Measurements from ENCODE around the gene OR2Y1.
"Not testable (repeated sequence)": the region's sequence is repeated elsewhere in the genome, so short reads cannot be mapped to it uniquely, and the experiment has no call there.

The OR2Y1 gene

DNA sequence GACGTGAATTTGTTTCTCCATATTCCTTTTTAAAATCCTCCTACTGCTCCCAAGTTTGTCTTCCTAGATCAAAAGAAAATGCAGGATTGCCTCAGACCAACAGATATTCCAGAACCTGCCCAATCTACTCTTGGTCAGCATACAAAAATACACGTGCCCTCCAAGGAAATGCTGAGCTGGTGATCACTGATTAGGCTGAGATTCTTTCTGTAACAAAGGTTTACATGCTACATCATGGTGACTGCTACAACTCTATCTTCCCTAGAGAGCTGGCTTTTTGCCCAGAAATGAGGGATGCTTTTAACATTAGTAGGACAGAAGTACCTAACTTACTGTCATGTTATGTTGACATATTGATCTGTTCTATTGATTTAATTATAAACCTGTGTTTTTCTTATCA is 35.5 kb downstream of the OR2Y1 start:
- H3K4me3 ChIP-seq (ENCODE audit: low read length), result no peak overlapping the region
- TF ChIP-seq, protein P1, sequence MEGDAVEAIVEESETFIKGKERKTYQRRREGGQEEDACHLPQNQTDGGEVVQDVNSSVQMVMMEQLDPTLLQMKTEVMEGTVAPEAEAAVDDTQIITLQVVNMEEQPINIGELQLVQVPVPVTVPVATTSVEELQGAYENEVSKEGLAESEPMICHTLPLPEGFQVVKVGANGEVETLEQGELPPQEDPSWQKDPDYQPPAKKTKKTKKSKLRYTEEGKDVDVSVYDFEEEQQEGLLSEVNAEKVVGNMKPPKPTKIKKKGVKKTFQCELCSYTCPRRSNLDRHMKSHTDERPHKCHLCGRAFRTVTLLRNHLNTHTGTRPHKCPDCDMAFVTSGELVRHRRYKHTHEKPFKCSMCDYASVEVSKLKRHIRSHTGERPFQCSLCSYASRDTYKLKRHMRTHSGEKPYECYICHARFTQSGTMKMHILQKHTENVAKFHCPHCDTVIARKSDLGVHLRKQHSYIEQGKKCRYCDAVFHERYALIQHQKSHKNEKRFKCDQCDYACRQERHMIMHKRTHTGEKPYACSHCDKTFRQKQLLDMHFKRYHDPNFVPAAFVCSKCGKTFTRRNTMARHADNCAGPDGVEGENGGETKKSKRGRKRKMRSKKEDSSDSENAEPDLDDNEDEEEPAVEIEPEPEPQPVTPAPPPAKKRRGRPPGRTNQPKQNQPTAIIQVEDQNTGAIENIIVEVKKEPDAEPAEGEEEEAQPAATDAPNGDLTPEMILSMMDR (conservative IDR thresholded peaks at IDR 0.05; ENCODE audit: low read length), result no peak
- DNase-seq (ENCODE audit: low read depth), result no peak

DNA sequence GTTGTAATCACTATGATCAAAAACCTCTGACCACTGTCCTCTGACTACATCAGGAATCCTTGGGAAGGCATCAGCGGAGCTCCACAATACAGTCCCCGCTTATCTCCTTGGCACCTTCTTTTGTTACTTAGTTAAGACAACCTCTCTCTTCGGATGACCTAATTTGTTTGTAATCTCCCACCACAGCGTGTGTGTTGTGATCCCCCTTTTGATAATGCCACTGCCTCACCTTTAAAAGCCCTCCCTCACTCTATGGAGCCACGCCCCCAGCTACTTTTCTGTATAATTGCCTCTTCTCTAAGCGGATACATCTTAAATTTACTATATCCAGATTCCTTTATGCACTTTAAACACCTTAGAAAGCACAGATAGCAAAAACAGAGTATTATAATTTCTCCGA is 35.9 kb downstream of the OR2Y1 start:
- DNase-seq (ENCODE audit: low read depth), result no peak
- TF ChIP-seq, protein P1 (conservative IDR thresholded peaks at IDR 0.05; ENCODE audit: low read length), result no peak
- H3K4me3 ChIP-seq (ENCODE audit: low read length), result no peak overlapping the region

DNA sequence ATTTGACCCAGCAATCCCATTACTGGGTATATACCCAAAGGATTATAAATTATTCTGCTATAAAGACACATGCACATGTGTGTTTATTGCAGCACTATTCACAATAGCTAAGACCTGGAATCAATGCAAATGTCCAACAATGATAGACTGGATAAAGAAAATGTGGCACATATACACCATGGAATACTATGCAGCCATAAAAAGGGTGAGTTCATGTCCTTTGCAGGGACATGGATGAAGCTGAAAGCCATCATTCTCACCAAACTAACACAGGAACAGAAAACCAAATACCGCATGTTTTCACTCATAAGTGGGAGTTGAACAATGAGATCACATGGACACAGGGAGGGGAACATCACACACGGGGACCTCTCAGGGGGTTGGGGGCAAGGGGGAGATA is 36.5 kb downstream of the OR2Y1 start:
- DNase-seq (ENCODE audit: low read depth), result not testable (repeated sequence)

DNA sequence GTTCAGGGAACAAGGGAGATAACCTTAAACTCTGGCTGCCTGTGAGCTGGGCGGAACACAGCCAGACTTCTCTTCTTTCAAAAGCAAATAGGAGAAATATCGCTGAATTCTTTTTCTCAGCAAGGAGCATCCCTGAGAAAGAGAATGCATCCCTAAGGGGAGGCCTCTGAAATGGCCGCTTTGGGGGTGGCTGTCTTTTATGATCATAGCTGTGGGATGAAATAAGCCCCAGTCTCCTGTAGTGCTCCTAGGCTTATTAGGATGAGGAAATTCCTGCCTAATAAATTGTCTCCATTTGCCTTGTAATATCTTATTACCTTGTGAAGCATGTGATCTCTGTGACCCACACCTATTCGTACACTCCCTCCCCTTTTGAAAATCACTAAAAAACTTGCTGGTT is 39.4 kb downstream of the OR2Y1 start:
- DNase-seq (ENCODE audit: low read depth); H3K4me3 ChIP-seq (ENCODE audit: low read length): not testable (repeated sequence)

More for the DNA sequence above, 36.5 kb downstream of the OR2Y1 start:
- not testable (repeated sequence) for H3K4me3 ChIP-seq (ENCODE audit: low read length)

DNA sequence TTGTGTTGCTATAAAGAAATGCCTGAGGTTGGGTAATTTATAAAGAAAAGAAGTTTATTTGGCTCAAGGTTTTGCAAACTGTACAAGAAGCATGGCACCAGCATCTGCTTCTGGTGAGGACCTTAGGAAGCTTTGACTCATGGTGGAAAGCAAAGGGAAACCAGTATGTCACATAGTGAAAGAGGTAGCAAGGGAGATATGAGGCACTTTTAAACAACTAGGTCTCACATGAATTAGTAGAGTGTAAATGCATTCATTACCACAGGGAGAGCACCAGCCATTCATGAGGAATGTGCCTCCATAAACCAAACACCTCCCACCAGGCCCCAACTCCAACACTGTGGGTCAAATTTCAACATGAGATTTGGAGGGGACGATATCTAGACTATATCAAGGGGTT is 40.8 kb downstream of the OR2Y1 start:
- no peak for DNase-seq (ENCODE audit: low read depth)
- no peak overlapping the region for H3K4me3 ChIP-seq (ENCODE audit: low read length)
- TF ChIP-seq, protein P1 (conservative IDR thresholded peaks at IDR 0.05; ENCODE audit: low read length), result no peak

DNA sequence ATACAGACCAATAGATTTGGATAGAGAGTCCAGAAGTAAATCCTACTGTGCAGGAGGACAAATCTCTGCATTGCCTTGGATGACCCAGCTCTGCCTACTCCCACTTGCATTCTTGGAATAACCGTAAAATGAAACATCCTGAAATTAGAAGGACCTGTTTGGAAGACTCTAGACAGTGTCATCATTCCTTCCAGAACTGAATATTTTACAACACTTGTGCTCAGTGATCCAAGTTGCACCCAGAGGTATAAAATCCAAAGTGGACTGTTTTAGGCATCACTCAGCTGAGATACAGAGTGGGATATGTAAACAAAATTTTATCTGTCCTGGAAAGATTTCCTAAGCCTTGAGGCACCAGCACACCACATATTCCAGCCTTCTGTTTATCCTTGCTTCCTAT is 43.7 kb downstream of the OR2Y1 start:
- TF ChIP-seq, protein P1 (conservative IDR thresholded peaks at IDR 0.05; ENCODE audit: low read length), result no peak
- DNase-seq (ENCODE audit: low read depth), result no peak
- no peak overlapping the region for H3K4me3 ChIP-seq (ENCODE audit: low read length)

DNA sequence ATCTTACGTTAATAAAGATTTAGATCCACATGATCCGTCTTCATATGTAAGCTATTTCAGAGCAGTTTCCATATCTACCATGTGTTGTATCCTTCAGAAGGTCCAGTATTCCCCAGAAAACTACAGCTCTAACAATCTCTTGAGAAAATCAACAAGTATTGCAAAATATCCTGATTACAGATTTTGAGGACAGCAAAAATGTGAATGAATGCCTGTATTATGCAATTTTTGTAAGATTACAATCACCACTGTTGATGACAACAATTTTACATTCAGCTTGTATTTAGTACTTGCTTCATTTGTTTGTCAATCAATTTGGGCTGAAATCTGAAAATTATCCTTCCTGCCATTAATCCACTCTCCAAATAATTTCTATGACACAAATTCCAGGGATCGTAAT is 47.4 kb downstream of the OR2Y1 start:
- no peak for DNase-seq (ENCODE audit: low read depth)
- TF ChIP-seq, protein P1 (conservative IDR thresholded peaks at IDR 0.05; ENCODE audit: low read length), result no peak
- no peak overlapping the region for H3K4me3 ChIP-seq (ENCODE audit: low read length)

DNA sequence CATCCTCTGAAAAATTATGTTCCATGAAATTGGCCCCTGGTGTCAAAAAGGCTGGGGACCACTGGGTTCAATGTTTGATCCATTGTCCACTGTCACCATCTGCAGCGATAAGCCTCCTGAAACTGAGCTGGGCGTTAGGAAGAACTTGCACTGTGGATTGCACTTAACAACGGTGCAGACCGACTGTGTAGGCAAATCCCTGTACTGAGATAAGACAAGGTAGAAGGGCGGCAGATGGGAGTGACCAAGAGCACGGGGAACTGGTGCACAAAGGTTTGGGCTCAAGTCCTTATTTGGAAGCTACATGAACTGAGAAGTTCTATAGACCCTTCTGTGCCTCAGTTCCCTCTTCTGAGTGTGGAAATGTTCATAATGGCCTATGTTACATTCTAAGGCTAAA is 48.8 kb downstream of the OR2Y1 start:
- no peak overlapping the region for H3K4me3 ChIP-seq (ENCODE audit: low read length)
- no peak for DNase-seq (ENCODE audit: low read depth)
- TF ChIP-seq, protein P1 (conservative IDR thresholded peaks at IDR 0.05; ENCODE audit: low read length), result no peak
